ENCODE data around the gene XRCC1.

- no peak for TF ChIP-seq POLR2AphosphoS5 (IDR thresholded peaks at IDR 0.05; ENCODE audit: low read depth, low read length)
- no peak for TF ChIP-seq TAF1 (IDR thresholded peaks at IDR 0.05; ENCODE audit: low read depth, low read length)
These were observed 35.2 kb upstream of the XRCC1 start for GRCh38 chr19:43610493-43610892.
